Choroid plexus epithelial cell (primary cell): Measurements from ENCODE around the gene UPK1A.

Experiments used
- DNase-seq: peaks from one replicate; pipeline ENCODE4 v3.0.0-alpha.2; 2010; ENCODE audit warnings: low read depth
- H3K4me3 ChIP-seq: 2 replicates; pipeline ENCODE4 v1.5.1; 2011; ENCODE audit warnings: low read depth, mild to moderate bottlenecking, control low read depth, low read length, moderate library complexity
- TF ChIP-seq, protein P1 (sequence below): conservative IDR thresholded peaks from 2 replicates; pipeline ENCODE4 v1.5.1; 2011; ENCODE audit warnings: low read depth, mild to moderate bottlenecking, control low read depth, inconsistent platforms, low read length, moderate library complexity

The UPK1A gene

DNA sequence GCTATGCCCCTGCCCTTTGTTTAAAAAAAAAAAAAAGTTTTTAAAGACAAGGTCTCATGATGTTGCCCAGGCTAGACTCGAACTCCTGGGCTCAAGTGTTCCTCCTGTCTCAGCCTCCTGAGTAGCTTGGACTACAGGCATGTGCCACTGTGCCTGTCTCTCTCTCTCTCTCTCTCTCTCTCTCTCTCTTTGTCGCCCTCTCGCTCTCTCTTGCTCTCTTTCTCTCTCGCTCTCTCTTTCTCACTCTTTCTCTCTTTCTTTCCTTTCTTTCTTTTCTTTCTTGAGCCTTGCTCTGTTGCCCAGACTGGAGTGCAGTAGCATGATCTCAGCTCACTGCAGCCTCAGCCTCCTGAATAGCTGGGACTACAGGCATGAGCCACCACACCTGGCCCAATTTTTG, 10.7 kb upstream of the UPK1A start:
- DNase-seq = no peak
- no peak overlapping the region for H3K4me3 ChIP-seq
- TF ChIP-seq, protein P1, sequence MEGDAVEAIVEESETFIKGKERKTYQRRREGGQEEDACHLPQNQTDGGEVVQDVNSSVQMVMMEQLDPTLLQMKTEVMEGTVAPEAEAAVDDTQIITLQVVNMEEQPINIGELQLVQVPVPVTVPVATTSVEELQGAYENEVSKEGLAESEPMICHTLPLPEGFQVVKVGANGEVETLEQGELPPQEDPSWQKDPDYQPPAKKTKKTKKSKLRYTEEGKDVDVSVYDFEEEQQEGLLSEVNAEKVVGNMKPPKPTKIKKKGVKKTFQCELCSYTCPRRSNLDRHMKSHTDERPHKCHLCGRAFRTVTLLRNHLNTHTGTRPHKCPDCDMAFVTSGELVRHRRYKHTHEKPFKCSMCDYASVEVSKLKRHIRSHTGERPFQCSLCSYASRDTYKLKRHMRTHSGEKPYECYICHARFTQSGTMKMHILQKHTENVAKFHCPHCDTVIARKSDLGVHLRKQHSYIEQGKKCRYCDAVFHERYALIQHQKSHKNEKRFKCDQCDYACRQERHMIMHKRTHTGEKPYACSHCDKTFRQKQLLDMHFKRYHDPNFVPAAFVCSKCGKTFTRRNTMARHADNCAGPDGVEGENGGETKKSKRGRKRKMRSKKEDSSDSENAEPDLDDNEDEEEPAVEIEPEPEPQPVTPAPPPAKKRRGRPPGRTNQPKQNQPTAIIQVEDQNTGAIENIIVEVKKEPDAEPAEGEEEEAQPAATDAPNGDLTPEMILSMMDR = no peak

DNA sequence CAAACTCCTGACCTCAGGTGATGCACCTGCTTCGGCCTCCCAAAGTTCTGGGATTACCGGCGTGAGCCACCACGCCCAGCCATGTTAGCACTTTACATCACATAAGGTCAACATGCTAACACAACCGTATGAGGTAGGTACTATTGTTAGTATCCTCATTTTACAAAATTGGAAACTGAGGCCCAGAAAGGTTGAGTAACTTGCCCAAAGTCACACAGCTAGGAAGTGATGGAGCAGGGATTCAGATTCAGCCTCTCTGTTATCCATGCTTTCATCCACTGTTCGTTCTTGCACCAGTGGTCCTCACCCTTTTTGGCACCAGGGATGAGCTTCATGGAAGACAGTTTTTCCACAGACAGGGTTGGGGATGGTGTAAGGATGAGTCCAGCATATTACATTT, 9.6 kb upstream of the UPK1A start:
- no peak overlapping the region for H3K4me3 ChIP-seq
- no peak for DNase-seq
- TF ChIP-seq, protein P1 = no peak

DNA sequence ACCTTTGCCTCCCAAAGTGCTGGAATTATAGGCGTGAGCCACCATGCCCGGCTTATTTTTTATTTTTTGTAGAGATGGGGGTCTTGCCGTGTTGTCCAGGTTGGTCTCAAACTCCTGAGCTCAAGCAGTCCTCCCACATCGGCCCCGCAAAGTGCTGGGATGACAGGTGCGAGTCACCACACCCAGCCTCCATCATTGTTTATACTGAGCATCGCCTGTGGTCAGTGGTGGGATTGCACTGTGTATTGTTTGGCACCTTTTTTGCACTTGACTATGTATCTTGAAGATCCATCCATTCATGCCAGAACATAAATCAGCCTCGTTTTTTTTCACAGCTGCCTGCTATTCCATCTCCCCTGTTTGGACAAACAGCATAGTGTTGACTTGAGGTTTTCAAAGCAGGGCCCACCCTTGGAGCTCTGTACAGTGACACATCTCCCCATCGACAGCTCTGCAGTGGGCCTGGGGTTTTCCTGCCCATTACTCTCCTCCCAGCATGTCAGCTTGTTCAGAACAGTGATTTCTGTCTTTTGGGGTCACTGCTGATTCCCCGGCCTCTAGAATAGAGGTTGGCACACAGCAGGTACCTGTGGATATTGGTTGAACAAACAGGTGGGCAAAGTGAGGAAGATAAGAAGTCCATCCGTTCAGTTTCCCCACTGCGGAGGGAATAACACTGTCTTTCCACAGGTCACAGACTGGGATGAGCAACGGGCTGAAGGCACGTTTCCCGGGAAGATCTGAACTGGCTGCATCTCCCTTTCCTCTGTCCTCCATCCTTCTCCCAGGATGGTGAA, 8.2 kb upstream of the UPK1A start:
- no peak overlapping the region for H3K4me3 ChIP-seq
- DNase-seq = no peak
- TF ChIP-seq, protein P1 = peak; percentile 23

DNA sequence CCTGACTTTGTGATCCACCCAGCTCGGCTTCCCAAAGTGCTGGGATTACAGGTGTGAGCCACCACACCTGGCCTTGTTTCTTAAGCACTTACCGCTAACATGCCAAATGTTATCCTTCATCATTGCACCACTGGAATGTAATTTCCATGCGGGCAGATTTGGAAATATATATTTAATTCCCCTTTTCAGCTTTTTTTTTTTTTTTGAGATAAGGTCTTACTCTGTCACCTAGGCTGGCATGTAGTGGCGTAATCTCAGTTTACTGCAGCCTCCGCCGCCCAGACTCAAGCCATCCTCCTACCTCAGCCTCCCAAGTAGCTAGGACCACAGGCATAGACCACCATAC, 4.3 kb upstream of the UPK1A start:
- H3K4me3 ChIP-seq = no peak overlapping the region

DNA sequence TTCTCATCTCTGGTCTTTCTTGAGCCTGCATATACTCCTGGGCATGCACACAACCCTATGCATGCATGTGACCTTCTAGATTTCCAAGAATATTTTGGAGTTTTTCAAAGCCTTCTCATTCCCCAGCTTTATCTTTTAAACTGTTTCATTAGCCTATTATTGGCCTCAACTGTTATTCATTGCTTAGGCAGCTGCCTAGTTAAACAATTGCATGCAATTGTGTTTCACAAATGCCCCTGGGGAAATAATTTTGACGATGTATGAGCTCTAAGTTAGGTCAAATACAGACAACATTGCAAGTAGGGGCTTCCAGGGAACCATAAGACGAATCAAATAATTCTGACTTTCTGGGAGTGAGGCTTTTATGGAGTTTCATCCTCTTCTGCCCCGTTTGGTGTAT, 2.3 kb upstream of the UPK1A start:
- H3K4me3 ChIP-seq = no peak overlapping the region
- DNase-seq = no peak
- TF ChIP-seq, protein P1 = no peak

More for the DNA sequence above, 4.3 kb upstream of the UPK1A start:
- no peak for DNase-seq
- TF ChIP-seq, protein P1 = no peak

DNA sequence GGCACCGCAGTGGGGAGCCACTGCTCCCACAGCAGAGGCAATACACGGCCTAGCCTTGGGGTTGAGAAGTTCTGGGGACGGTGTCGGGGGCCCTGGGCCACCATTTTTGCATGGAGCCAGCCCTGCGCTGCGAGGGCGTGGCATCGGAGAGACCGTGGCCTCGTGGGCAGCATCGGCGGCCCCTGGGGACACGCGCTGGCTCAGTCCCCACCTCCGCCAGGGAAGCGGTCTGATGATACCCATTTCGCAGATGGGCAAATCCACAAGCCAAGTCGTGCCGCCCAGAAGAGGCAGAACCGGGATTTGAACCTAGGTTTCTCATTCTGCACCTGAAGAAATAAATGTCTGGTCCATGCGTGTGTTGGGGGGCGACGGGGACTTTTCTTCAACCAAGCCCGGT, 1.2 kb upstream of the UPK1A start:
- TF ChIP-seq, protein P1 = no peak
- DNase-seq = no peak
- no peak overlapping the region for H3K4me3 ChIP-seq

DNA sequence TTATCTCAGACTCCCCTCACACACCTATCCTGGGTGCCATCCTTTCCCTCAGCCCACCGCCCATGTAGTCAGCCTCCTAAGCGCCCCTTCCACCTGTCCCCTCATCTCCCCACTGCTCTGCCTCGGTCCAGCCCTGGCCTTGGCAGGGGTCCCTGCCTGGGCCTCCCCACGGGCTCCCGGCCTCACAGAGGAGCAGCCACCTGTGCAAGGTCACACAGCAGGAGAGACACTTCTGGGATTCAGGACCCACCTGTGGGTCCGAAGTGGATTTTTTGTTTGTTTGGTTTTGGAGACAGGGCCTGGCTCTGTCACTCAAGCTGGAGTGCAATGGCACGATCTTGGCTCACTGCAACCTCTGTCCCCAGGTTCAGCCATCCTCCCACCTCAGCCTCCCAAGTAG, 713 bp upstream of the UPK1A start:
- TF ChIP-seq, protein P1 = no peak
- DNase-seq = no peak
- H3K4me3 ChIP-seq = no peak overlapping the region
